IPS-15b (cell line): ENCODE measurements around the gene NUDT12.

Source experiments
- H3K27me3 ChIP-seq: one replicate; pipeline ENCODE4 v1.6.1; 2013; ENCODE audit warnings: low read length; ENCODE audit not compliant: control insufficient read depth, insufficient read depth
- H3K36me3 ChIP-seq: one replicate; pipeline ENCODE4 v1.6.1; 2013; ENCODE audit warnings: low read length; ENCODE audit not compliant: control insufficient read depth, insufficient read depth
- H3K4me1 ChIP-seq: one replicate; pipeline ENCODE4 v1.6.1; 2013; ENCODE audit warnings: mild to moderate bottlenecking, low read length; ENCODE audit not compliant: control insufficient read depth, insufficient read depth
- H3K4me3 ChIP-seq: one replicate; pipeline ENCODE4 v1.5.1; 2013; ENCODE audit warnings: low read depth, low read length
- H3K9ac ChIP-seq: one replicate; pipeline ENCODE4 v1.6.1; 2013; ENCODE audit warnings: low read depth, mild to moderate bottlenecking, low read length
- H3K9me3 ChIP-seq: one replicate; pipeline ENCODE4 v1.6.1; 2013; ENCODE audit warnings: mild to moderate bottlenecking, low read length; ENCODE audit not compliant: control insufficient read depth, insufficient read depth

The NUDT12 gene

GRCh38 chr5:103510851-103511553, 51.6 kb downstream of the NUDT12 start:
- Histone ChIP-seq H3K36me3 (no peaks in the 10 kb centered on the region), H3K9me3 (no peaks in the 10 kb centered on the region), H3K9ac (no peak overlapping the region), H3K4me3 (no peak overlapping the region), H3K4me1 (peaks cover 6% of the 10 kb centered on the region), H3K27me3 (no peaks in the 10 kb centered on the region)

DNA sequence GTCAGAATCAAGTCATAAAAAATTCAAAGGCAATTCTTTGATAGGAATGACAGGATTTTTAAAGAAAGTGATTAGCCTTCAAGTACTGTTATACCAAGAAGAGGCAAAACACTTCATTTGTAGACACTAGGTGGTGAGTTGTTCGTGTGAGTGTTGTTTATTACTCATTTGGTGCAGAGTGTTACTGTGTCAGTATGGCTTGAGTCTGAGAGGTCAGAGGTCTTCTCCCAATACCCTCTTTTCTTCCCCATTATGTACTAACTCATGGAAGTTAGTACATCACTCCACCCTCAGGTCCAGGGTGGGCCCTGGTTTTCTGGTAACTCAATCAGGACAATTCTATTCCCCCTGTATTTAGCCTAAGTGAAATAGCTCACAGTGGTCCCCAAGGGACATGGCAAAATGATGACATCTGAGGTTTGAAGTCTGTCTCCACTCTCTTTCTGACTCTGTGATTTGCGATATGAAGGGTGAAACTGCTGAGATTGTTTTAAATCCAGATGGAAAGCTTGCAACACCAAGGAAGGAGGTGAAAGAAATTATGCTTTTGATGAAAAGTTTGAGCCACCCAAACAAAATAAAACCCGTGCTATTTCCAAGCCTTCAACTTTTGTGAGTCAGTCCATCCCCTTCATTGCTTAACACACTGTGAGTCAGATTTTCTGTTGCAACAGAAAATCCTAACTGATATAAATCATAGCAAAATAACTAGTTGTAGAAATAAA, 56.8 kb downstream of the NUDT12 start:
- H3K4me3 ChIP-seq: no peak overlapping the region
- no peaks in the 10 kb centered on the region for H3K4me1 ChIP-seq
- no peaks in the 10 kb centered on the region for H3K36me3 ChIP-seq
- H3K9ac ChIP-seq: no peak overlapping the region
- H3K27me3 ChIP-seq: no peaks in the 10 kb centered on the region
- H3K9me3 ChIP-seq: no peaks in the 10 kb centered on the region

- Histone ChIP-seq H3K36me3 (no peaks in the 10 kb centered on the region), H3K27me3 (no peaks in the 10 kb centered on the region), H3K4me3 (no peak overlapping the region), H3K9ac (no peak overlapping the region), H3K9me3 (no peaks in the 10 kb centered on the region), H3K4me1 (peaks cover 14% of the 10 kb centered on the region)
Measured at GRCh38 chr5:103503066-103503465, 59.5 kb downstream of the NUDT12 start.

DNA sequence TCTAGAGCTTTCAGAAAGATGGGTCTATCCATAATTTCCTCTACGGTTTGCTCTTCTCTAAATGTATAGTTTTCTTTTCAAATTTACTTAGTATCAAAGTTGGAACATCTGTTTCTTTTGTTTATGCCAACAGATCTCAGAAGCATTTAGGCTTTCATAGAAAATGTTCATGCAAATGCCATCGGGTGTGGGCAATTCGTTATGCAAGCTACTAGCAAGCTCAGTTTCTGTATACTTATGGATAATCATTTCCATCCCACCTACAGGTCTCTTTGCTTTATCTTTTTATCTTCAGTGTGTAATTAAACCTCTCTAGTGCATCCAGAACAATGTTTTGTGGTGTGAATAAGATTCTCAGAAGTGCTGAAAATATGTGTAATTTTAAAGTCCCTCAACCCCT, 59.9 kb downstream of the NUDT12 start:
- no peak overlapping the region for H3K4me3 ChIP-seq

More for the DNA sequence above, 59.9 kb downstream of the NUDT12 start:
- no peak overlapping the region for H3K9ac ChIP-seq
- no peaks in the 10 kb centered on the region for H3K9me3 ChIP-seq
- no peaks in the 10 kb centered on the region for H3K27me3 ChIP-seq
- peaks cover 18% of the 10 kb centered on the region for H3K4me1 ChIP-seq
- H3K36me3 ChIP-seq: no peaks in the 10 kb centered on the region
